CD4-positive, alpha-beta memory T cell (primary cell): ENCODE measurements around the gene APOH. TPM values are rescaled to one million over a fixed set of nuclear protein-coding genes. Genes with fewer than 3 reads are reported as not detected.

Experiments
- CTCF ChIA-PET: fragments of 350-600 bp; sonication (Branson Sonifier 250); formaldehyde crosslinking; loops from one replicate; lab custom pipeline; 2021; ENCODE audit warnings: inconsistent platforms; ENCODE audit not compliant: partially characterized antibody; lab: Charles Lee
- POLR2A ChIA-PET: fragments of 350-600 bp; sonication (Branson Sonifier 250); formaldehyde crosslinking; loops from one replicate; lab custom pipeline; 2021; ENCODE audit not compliant: partially characterized antibody; lab: Charles Lee
- DNase-seq, 5 donors: peaks; one replicate each; pipeline versions ENCODE4 v3.0.0 to v3.0.0-alpha.2; 2020 to 2022; ENCODE audit warnings: mixed read lengths in 1 of 5
- H3K27ac ChIP-seq: one replicate; pipeline ENCODE4 v1.7.0; 2013; ENCODE audit warnings: low read depth, low read length
- H3K27me3 ChIP-seq: 2 replicates; pipeline ENCODE4 v1.7.0; 2013; ENCODE audit warnings: mild to moderate bottlenecking, low read length, moderate library complexity; ENCODE audit not compliant: insufficient read depth
- H3K36me3 ChIP-seq: 2 replicates; pipeline ENCODE4 v1.7.0; 2013; ENCODE audit warnings: mild to moderate bottlenecking, low read length, moderate library complexity; ENCODE audit not compliant: insufficient read depth
- H3K4me1 ChIP-seq: 2 replicates; pipeline ENCODE4 v1.7.0; 2013; ENCODE audit warnings: mild to moderate bottlenecking, low read length, moderate library complexity; ENCODE audit not compliant: insufficient read depth
- H3K4me3 ChIP-seq, 2 donors: one replicate each; pipeline ENCODE4 v1.7.0; 2013; ENCODE audit warnings: low read length in 2 of 2, mild to moderate bottlenecking in 1 of 2
- H3K9me3 ChIP-seq, 2 donors: one replicate each; pipeline ENCODE4 v1.7.0; 2013; ENCODE audit warnings: low read length in 2 of 2, control low read depth in 1 of 2; ENCODE audit not compliant: control insufficient read depth in 1 of 2
- H3K27ac Mint-ChIP-seq, 7 donors: one replicate each; pipeline ENCODE4 v1.8.0; 2020 to 2021; ENCODE audit warnings: mixed read lengths in 7 of 7, mild to moderate bottlenecking in 6 of 7, inconsistent platforms in 3 of 7, moderate library complexity in 3 of 7
- H3K27me3 Mint-ChIP-seq, 2 donors: one replicate each; pipeline ENCODE4 v1.8.0; 2020 to 2021; ENCODE audit warnings: mixed read lengths in 2 of 2
- H3K36me3 Mint-ChIP-seq, 2 donors: one replicate each; pipeline ENCODE4 v1.8.0; 2020 to 2021; ENCODE audit warnings: mixed read lengths in 2 of 2, inconsistent platforms in 1 of 2, mild to moderate bottlenecking in 1 of 2
- H3K4me1 Mint-ChIP-seq, 4 donors: one replicate each; pipeline ENCODE4 v1.8.0; 2020 to 2021; ENCODE audit warnings: mixed read lengths in 4 of 4, mild to moderate bottlenecking in 1 of 4
- H3K4me3 Mint-ChIP-seq, 8 donors: one replicate each; pipeline ENCODE4 v1.8.0; 2020 to 2021; ENCODE audit warnings: mixed read lengths in 8 of 8, mild to moderate bottlenecking in 7 of 8, moderate library complexity in 6 of 8, inconsistent platforms in 3 of 8
- H3K9me3 Mint-ChIP-seq, 8 donors: one replicate each; pipeline ENCODE4 v1.8.0; 2020 to 2021; ENCODE audit warnings: mixed read lengths in 8 of 8, mild to moderate bottlenecking in 5 of 8, inconsistent platforms in 3 of 8, moderate library complexity in 1 of 8
- intact Hi-C: fragments of 100-400 bp; cut with micrococcal nuclease; formaldehyde crosslinking; loops from one replicate; pipeline ENCODE4 v1.15.1; 2023
- polyA plus RNA-seq, 2 donors: library from polyadenylated mRNA; unstranded; fragments of 300-500 nt; fragmentation: Illumina TruSeq; gene quantifications; one replicate each; pipeline ENCODE4 v1.2.3, GENCODE V29; 2021
- total RNA-seq, 2 experiments: library from RNA; stranded (reverse); gene quantifications; one replicate each; pipeline ENCODE4 v1.2.3, GENCODE V29; 2021

APOH gene
- total and polyA plus RNA-seq, 4 experiments from 2014 or later = 0.44 TPM; not detected in 3

DNA sequence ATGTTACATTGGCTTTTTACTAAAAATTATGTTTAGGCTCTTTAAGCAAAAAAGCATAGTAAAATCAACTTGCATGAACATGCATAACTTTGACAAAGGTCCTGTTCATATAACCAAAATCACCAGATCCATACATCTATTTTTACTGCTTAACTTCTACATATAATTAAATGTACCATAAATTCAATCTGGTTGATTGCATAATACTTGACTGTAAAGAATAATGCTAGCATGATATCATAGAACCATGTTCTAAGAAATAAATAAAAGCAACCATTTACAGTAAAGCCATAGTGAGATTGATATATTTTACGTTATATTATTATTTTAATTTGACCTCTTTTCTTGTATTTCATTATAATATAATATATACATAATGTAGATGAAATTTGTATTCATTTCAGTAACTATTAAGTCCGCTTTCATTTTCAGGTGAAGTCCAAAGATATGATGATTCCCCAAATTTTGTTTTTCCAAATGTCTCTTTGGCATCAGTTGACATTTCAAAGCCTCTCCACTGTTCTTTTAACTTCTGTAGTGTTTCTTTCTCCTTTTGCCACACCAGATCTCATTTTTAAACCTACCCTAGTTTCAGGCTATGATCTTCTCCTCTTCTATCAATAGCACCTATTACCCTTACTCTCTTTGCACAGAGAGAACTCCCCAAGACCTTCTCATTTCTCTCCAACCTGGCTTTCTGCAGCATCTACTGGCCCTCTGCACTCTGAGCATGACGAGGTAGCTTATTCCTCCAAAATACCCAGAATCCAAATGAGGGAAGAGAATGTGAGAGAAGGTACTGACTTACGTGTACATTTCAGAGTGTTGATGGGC lies 1.8 kb downstream of the APOH start:
- ChIA-PET CTCF (no interaction called here), POLR2A (no interaction called here)
- no peaks in the 10 kb centered on the region for H3K9me3 ChIP-seq
- Mint-ChIP-seq H3K4me1 (no peaks in the 10 kb centered on the region), H3K27me3 (peaks cover 2% of the 10 kb centered on the region in 2 donors), H3K4me3 (no peak overlapping the region), H3K36me3 (no peaks in the 10 kb centered on the region), H3K27ac (no peak overlapping the region), H3K9me3 (peaks cover 0 to 2% (median 0%) of the 10 kb centered on the region in 8 donors)
- H3K36me3 ChIP-seq = no peaks in the 10 kb centered on the region
- H3K4me3 ChIP-seq = no peak overlapping the region
- no peak overlapping the region for H3K27ac ChIP-seq
- no peaks in the 10 kb centered on the region for H3K27me3 ChIP-seq
- H3K4me1 ChIP-seq = no peaks in the 10 kb centered on the region
- no peak for DNase-seq
- intact Hi-C loops = no loop called here

DNA sequence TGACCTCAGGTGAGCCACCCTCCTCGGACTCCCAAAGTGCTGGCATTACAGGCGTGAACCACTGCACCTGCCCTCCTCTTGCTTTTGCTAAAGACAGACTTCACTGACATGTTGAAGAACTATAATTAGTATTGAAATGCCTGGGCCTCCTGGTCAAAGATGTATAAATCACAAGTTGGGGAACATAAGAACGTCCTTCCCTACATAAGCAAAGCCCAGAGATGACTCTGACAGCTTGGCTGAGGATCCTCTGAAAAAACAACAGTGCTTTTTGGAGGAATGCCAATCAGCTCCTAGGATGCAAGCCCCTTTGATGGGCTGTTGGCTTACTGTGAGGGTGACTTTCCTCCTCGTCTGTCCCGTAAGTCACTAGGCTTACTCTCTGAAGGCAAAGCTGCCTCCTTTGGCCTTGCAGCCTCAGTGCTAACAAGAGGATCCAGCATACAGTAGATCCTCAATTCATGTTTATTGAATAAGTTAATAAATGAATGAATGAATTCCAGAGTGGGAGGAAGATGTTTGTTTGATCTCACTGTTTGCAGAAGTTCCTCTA lies 6.3 kb downstream of the APOH start:
- Histone ChIP-seq H3K27ac (no peak overlapping the region), H3K4me1 (no peaks in the 10 kb centered on the region), H3K27me3 (no peaks in the 10 kb centered on the region), H3K9me3 (no peaks in the 10 kb centered on the region), H3K36me3 (no peaks in the 10 kb centered on the region), H3K4me3 (no peak overlapping the region)
- Mint-ChIP-seq H3K36me3 (no peaks in the 10 kb centered on the region), H3K27me3 (peaks cover 0 to 2% of the 10 kb centered on the region in 2 donors), H3K27ac (peak overlapping the region in 1 of 7 donors; percentile 4), H3K4me1 (peaks cover 0 to 5% (median 2%) of the 10 kb centered on the region in 4 donors), H3K4me3 (no peak overlapping the region), H3K9me3 (no peaks in the 10 kb centered on the region)
- ChIA-PET POLR2A (no interaction called here), CTCF (interaction anchor here (1.1 kb wide), 1 partner anchor 21 kb away, joined by 3 read pairs; no protein-coding TSS in a partner anchor)
- intact Hi-C loops = no loop called here
- no peak for DNase-seq

DNA sequence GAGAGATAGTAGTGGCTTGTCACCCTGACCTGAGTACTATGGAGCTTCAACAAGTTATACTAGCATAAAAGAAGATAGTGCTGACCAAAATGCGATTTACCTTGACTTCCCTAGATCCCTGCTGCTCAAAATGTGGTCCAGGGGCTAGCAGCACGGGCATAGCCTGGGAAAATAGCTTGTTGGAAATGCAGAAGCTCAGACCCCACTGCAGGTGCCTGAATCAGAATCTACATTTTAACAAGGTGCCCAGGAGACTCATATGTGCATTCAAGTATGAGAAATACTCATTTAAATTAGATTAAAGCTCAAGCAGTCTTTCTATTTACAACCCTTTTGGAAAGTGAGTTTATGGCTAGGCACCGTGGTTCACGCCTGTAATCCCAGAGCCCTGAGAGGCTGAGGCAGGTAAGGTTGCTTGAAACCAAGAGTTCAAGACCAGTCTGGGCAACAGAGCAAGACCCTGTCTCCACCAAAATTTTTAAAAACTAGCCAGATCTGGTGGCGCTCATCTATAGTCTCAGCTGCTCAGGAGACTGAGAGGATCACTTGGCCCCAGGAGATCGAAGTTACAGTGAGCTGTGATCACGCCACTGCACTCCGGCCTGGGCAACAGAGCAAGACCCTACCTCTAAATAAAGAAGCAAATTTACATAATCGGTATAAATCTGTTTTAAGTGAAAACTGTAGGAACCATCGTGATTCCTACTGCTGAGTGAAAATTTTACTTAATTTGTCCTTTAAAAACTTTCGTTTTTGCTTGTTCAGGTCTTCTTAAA lies 7.3 kb downstream of the APOH start:
- Mint-ChIP-seq H3K9me3 (no peaks in the 10 kb centered on the region), H3K4me1 (peaks cover 0 to 5% (median 2%) of the 10 kb centered on the region in 4 donors), H3K4me3 (no peak overlapping the region), H3K36me3 (no peaks in the 10 kb centered on the region), H3K27me3 (peaks cover 0 to 2% of the 10 kb centered on the region in 2 donors), H3K27ac (no peak overlapping the region)
- ChIA-PET POLR2A (no interaction called here), CTCF (interaction anchor here (1.1 kb wide), 1 partner anchor 20 kb away, joined by 3 read pairs; no protein-coding TSS in a partner anchor)
- Histone ChIP-seq H3K27ac (no peak overlapping the region), H3K27me3 (no peaks in the 10 kb centered on the region), H3K9me3 (no peaks in the 10 kb centered on the region), H3K4me1 (no peaks in the 10 kb centered on the region), H3K4me3 (no peak overlapping the region), H3K36me3 (no peaks in the 10 kb centered on the region)
- DNase-seq = no peak
- intact Hi-C loops = no loop called here

DNA sequence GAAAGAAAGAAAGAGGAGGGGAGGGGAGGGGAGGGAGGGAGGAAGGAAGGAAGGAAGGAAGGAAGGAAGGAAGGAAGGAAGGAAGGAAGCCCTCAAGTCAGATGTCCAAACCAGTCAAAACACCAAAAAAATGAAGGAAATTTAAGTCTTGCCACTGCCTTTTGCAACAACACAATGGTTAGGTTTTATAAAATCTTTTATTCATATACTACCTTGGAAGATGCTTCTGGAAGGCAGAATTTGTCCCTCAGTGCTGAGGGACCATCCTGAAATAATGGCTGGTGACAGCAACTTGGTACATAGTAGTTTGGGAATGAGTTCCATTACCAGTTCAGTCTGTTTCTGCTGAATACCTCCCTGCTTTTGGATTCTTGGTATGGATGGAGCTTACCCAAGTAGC lies 7.9 kb downstream of the APOH start:
- Histone ChIP-seq H3K27me3 (peaks cover 4% of the 10 kb centered on the region), H3K9me3 (no peaks in the 10 kb centered on the region), H3K27ac (no peak overlapping the region), H3K4me1 (no peaks in the 10 kb centered on the region), H3K4me3 (no peak overlapping the region), H3K36me3 (no peaks in the 10 kb centered on the region)
- Mint-ChIP-seq H3K36me3 (no peaks in the 10 kb centered on the region), H3K27me3 (peaks cover 0 to 2% of the 10 kb centered on the region in 2 donors), H3K4me3 (no peak overlapping the region), H3K9me3 (no peaks in the 10 kb centered on the region), H3K27ac (no peak overlapping the region), H3K4me1 (peaks cover 0 to 5% (median 2%) of the 10 kb centered on the region in 4 donors)
- intact Hi-C loops = no loop called here
- POLR2A ChIA-PET = no interaction called here
- DNase-seq = no peak
- CTCF ChIA-PET = no interaction called here

DNA sequence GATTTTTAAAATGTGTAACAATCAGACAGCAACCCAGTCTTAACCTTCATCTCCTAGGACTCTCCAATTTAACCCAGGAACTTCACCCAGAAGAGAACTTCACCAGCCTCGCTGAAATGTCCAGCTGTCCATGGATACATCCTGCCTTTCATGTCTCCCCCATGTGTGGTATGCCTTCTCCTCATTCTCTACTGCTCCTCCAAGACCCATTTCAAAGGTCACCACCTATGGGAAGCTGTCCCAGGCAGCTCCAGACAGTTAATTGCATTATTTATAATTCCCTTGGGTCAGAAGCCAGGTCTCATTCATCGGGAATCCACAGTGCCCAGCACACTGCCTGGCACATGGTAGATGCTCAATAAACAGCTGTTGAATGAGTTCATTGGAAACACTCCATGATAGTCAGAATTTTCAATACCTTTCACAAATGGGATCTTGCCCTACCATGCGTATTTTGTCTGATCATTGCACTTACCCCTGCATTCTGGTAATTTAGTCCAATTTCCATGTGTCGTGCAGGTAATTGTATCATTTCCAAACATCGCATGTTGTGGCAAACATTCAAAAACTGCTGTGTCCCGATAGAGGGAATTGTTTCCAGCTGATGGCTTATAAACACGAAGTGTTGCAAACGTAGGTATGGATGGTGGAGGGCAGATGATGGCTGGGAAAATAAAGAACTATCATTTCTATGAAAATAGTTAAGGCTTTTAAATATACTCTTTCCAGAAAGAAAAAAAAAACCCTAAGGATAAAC lies 9.0 kb downstream of the APOH start:
- no peak for DNase-seq
- no peaks in the 10 kb centered on the region for H3K4me1 ChIP-seq
- H3K36me3 ChIP-seq = no peaks in the 10 kb centered on the region
- H3K27ac ChIP-seq = no peak overlapping the region
- Mint-ChIP-seq H3K27ac (peak overlapping the region in 1 of 7 donors; percentile 48), H3K9me3 (no peaks in the 10 kb centered on the region), H3K4me1 (peaks cover 0 to 5% (median 2%) of the 10 kb centered on the region in 4 donors), H3K4me3 (no peak overlapping the region), H3K27me3 (peaks cover 2% of the 10 kb centered on the region in 2 donors), H3K36me3 (no peaks in the 10 kb centered on the region)
- ChIA-PET CTCF (no interaction called here), POLR2A (no interaction called here)
- intact Hi-C loops = no loop called here
- H3K4me3 ChIP-seq = no peak overlapping the region
- no peaks in the 10 kb centered on the region for H3K9me3 ChIP-seq
- H3K27me3 ChIP-seq = peaks cover 4% of the 10 kb centered on the region

DNA sequence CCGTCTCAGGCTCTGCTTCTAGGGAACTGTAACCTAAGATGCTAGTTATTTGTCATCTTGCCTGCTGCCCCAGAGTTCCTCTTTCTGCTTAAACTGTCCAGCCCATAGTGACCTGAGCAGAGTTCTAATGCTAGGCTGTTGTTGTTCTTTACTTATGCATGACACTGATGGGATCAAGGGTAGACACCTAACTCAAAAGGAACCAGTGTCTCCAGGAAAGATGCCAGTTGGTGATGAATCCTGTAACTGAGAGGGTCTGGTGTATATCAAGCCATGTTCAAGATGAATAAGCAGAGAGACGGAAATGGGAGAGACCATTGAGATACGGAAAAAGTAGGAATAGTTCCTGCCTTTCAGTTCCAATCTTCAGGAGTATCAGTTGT lies 13.7 kb downstream of the APOH start:
- CTCF ChIA-PET = interaction anchor here (0.7 to 4.4 kb wide), 2 partner anchors 13 to 444 kb away, joined by 3 to 28 read pairs; no protein-coding TSS in a partner anchor
- POLR2A ChIA-PET = no interaction called here
- peaks cover 0 to 3% (median 0%) of the 10 kb centered on the region in 4 donors for H3K4me1 Mint-ChIP-seq
- no peak overlapping the region for H3K4me3 ChIP-seq
- peak overlapping the region in 1 of 7 donors; percentile 43 for H3K27ac Mint-ChIP-seq
- DNase-seq = no peak
- H3K27ac ChIP-seq = no peak overlapping the region
- no peaks in the 10 kb centered on the region for H3K36me3 Mint-ChIP-seq
- H3K27me3 ChIP-seq = peaks cover 4% of the 10 kb centered on the region
- H3K36me3 ChIP-seq = no peaks in the 10 kb centered on the region
- no peak overlapping the region for H3K4me3 Mint-ChIP-seq
- no peaks in the 10 kb centered on the region for H3K9me3 ChIP-seq
- no peaks in the 10 kb centered on the region for H3K4me1 ChIP-seq
- intact Hi-C loops = no loop called here
- no peaks in the 10 kb centered on the region for H3K9me3 Mint-ChIP-seq
- peaks cover 0 to 2% of the 10 kb centered on the region in 2 donors for H3K27me3 Mint-ChIP-seq
